SW480 (cell line): Measurements from ENCODE around the gene ADCY10.
"Not testable (repeated sequence)": the region's sequence is repeated elsewhere in the genome, so short reads cannot be mapped to it uniquely, and the experiment has no call there.

Experiments
- DNase-seq: peaks from one replicate; pipeline ENCODE4 v3.0.0-alpha.2; 2016; ENCODE audit warnings: low spot score

The ADCY10 gene

GRCh38 chr1:167812972-167813371 lies 101.0 kb downstream of the ADCY10 start:
- no peak for DNase-seq

DNA sequence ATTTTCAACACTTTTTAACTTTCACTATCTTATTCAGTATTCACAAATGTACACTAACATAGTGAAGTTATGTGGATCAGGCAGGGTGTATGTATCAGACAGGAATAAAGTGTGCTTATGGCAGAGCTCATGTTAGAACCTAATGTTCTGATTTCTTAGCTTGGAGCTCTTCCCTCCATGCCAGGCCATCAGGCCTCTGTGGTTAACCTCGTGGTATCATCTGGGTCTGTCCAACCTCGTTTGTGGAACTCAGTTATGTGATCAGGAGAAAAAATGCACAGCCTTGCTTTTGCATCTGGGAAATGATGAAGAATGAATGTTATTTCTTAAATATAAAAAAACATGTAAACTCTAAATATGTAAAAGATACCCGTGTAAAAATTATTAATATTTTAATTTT lies 105.2 kb downstream of the ADCY10 start:
- no peak for DNase-seq

DNA sequence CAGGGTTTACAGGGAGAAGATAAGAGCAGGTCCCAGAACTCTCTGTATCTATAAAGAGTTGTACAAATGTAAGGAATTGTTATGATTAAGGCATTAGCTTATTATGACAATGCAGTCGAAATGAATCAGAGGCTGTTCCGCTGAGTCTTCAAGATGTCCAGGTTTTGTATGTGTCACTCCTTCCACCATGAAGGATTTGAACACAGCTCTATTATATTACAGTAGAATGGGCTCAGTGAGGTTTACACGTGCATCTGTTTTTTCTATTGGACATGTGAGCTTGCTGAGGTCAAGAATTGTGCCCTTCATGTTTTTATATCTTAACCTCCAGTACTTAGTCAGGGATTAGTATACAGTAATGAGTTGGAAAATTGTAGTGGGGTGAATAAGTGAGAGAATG lies 105.8 kb downstream of the ADCY10 start:
- no peak for DNase-seq

DNA sequence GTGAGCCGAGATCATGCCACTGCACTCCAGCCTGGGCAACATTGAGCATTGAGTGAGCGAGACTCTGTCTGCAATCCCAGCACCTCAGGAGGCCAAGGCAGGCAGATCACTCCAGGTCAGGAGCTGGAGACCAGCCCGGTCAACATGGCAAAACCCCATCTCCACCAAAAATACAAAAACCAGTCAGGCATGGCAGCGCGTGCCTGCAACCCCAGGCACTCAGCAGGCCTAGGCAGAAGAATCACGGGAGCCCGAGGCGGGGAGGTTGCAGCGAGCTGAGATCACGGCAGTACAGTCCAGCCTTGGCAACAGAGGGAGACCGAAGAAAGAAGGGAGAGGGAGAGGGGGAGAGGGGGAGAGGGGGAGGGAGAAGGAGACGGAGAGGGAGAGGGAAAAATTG lies 107.3 kb downstream of the ADCY10 start:
- DNase-seq: not testable (repeated sequence)

DNA sequence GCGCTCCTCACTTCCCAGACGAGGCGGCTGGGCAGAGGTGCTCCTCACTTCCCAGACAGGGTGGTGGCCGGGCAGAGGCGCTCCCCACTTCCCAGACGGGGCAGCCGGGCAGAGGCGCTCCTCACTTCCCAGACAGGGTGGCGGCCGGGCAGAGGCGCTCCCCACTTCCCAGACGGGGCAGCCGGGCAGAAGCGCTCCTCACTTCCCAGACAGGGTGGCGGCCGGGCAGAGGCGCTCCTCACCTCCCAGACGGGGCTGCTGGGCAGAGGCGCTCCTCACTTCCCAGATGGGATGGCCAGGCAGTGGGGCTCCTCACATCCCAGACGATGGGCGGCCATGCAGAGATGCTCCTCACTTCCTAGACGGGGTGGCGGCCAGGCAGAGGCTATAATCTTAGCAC lies 107.7 kb downstream of the ADCY10 start:
- DNase-seq: not testable (repeated sequence)

DNA sequence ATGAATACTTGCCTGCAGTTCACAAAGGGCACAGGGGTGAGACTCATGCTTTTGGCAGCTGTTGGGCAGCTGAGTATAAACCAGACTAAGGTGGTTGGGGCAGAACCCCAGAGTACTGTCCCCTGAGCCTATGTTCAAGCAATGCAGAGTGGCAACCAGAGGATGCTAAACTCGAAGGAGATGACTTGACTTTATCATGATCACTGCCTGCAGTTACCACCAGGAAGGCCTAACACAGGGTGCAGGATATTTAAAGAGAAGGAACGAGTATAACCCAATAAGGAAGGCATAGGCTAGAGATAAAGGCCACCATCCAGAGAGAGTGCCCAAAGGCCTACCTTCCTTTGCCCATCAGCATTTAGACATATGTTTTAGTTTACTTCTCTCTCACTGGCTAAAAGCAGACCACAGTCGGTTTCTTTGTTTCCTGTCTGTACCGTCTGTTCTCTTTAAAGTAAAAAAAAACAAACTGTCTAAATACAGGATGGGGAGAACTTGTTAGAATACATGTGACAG lies 108.8 kb downstream of the ADCY10 start:
- DNase-seq: no peak

- peak; percentile 87 for DNase-seq
Measured at GRCh38 chr1:167803358-167804207, 110.4 kb downstream of the ADCY10 start.

GRCh38 chr1:167802235-167802634 lies 111.7 kb downstream of the ADCY10 start:
- no peak for DNase-seq

DNA sequence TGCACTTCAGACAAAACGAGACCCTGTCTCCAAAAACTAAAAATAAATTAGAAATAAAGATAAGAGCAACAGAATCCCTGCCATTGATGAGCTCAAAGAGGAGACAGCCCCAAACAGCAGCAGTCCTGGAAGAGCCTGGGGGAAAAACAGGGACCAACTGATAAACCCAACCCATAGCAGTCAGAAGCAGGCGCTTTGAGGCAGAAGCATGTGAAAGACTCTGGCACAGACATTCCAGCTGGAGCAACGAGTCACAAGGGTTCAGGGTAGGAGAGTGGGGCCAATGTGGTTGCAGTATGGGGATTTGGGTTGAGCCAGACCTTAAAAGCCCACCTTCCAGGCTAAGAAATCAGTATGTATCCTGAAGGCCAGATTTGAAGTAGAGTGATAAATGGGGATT lies 113.7 kb downstream of the ADCY10 start:
- DNase-seq: no peak

- DNase-seq: no peak
Measured at GRCh38 chr1:167799747-167800146, 114.2 kb downstream of the ADCY10 start.

- no peak for DNase-seq
Measured at GRCh38 chr1:167798952-167799351, 115.0 kb downstream of the ADCY10 start.

- peak; percentile 7 for DNase-seq
Measured at GRCh38 chr1:167797015-167797414, 116.9 kb downstream of the ADCY10 start.

DNA sequence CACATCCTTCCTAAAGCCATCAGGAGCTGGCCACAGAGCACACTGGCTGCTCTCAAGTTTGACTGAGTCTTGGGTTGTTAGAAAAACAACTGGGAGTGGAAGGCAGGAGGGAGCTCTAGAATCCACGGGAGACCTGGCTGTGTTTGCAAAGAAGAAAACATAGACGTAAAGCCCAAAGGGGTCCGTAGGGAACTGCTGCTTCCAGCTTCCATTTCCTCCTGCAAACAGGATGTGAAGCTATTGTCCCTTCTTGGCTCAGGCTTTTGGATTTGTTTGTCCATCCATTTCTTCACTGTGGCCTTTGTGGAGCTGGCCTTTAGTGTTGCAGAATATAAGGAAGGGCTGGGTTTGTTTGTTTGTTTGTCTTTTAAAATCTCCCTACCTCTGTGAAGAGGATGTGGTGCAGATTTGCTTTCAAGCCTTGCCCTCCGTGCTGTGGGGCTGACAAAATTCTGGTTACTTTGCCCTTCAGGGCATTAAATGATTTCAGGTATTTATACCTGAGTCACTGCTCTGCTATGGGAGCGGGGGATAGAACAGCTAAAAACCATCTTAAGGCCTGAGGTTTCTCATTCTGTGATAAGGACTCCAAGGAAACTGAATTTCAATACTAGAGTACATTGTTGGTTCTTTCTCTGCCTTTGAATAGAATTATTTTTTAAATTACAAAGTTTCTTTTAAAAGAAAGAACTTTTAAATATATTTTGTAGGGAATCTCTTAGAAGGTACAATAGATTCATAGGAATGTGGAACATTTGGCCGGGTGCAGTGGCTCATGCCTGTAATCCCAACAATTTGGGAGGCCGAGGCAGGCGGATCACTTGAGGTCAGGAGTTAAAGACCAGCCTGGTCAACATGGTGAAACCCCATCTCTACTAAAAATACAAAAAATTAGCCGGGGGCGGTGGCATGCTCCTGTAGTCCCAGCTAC lies 117.9 kb downstream of the ADCY10 start:
- DNase-seq: no peak

GRCh38 chr1:167794043-167794442 lies 119.9 kb downstream of the ADCY10 start:
- DNase-seq: no peak

- DNase-seq: no peak
Measured at GRCh38 chr1:167792188-167792565, 121.8 kb downstream of the ADCY10 start.

GRCh38 chr1:167791281-167792187 lies 122.4 kb downstream of the ADCY10 start:
- no peak for DNase-seq

DNA sequence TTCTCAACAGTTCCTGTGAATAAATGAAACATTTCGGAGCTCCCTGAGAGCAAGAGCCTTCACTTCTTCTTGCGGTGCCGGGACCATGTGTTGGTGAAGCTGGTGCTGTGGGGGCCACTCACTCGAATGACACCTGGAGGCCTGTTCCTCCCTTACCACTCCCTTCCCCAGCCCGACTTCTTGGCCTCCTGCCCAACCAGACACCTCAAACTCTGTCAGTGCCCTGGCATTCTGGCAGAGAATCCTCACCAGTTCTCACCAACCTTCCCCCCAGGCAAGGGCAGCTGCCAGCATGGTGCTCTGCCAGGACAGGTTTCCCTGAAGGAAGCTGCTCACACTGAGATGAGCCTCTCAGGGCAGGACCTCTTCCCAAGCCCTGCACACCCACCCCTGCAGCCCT lies 123.8 kb downstream of the ADCY10 start:
- DNase-seq: no peak

DNA sequence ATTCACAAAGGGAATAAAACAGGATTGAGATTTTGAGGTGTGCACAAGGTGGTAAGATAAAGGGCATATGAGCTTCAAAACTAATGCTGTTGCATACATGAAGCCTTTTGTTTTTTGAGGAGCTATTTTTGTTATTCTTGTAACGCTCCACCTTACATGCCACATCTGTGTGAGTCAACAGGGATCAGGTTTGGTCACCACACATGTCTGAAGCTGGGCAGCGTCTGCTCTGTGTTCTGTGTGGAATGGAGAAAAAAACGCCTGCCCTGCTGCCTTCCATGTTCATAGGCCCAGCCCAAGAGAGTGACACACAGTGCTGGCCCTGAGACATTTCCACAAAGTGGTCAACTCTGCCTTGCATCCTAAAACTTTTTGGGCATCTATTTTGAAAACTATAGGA lies 124.4 kb downstream of the ADCY10 start:
- no peak for DNase-seq

DNA sequence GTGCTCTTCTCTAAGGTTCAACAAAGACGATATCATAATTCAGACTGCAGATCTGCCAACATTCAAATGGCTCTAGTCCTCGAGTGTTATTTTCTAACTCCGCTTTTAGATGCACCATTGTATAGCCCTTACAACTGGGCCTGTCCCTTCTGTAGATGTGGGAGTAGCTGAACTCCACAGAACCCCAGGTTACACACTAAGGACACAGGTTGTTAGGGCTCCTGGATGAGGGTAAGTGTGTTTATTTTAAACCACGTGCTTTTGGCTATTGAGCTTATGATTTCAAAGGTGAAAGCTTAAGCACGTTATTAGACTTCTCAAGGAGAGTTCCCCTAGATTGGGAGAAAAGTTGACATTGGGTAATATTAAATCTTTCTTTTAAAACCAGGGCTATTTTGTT lies 127.4 kb downstream of the ADCY10 start:
- no peak for DNase-seq

DNA sequence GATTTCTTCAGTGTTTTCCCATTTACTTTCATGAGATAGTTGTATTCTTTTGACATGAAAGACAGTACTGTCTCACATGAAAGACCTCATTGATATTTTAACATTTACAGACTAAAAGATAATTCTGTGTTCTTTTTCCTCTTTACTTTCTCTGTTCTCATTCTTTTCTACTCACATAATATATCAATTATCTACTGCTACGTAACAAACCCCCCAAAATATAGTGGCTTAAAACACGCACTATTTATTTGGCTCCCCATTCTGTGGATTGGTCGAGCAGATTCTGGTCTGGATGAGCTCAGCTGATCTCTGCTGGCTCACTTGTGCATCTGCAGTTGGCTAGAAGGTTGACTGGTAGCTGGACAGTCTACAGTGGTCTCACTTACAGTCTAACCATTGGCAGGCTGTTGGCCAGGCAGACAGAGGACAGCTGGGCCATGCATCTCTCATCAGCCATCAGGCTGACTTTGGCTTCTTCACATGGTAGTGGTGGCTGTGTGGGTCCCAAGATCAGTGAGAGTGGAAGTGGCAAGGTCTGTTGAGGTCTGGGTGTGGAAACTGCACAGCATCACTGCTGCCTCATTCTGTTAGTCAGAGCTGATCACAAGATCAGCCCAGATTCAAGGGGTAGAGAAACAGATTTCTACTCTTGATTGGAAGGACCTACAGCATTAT lies 128.9 kb downstream of the ADCY10 start:
- DNase-seq: no peak

GRCh38 chr1:167782946-167783345 lies 131.0 kb downstream of the ADCY10 start:
- DNase-seq: no peak
